Measurements from ENCODE around the gene ZNF138. TPM values are rescaled to one million over a fixed set of nuclear protein-coding genes. Genes with fewer than 3 reads are reported as not detected.

Gene ZNF138
- total and polyA plus RNA-seq, 4 donors = 2.1 to 18.6 (median 5.2) TPM

DNA sequence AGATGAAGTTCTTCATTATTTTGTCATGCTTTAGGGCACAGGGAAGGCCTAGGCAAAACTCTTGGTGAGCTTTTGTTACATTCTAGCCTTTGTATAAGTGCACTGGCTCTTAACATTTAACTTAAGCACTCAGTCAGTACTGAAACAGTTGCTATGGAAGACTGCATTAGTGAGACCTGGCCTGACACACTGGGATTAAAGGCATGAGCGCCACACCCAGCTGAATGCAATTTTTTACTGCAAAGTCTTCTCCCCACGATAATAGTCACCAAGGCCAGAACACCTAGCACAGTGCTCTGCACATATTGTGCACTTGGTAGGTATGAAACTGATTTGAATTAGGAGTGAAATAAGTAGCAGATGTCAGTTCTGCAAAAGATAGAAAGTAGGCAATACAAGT is 41.2 kb upstream of the ZNF138 start:
- H3K27me3 ChIP-seq (ENCODE audit: control insufficient read depth in 3 of 3, insufficient read depth in 3 of 3, low read length in 2 of 3) = no peaks in the 10 kb centered on the region
- DNase-seq (no peak), ATAC-seq (ENCODE audit: insufficient read depth, low FRiP score) (no peak)
- H3K27ac ChIP-seq (ENCODE audit: low read depth in 1 of 2, low read length in 1 of 2) = no peak overlapping the region
- peaks cover 0 to 4% (median 1%) of the 10 kb centered on the region in 4 donors for H3K9me3 ChIP-seq (ENCODE audit: control insufficient read depth in 4 of 4, insufficient read depth in 3 of 4, low read length in 3 of 4)
- no peak for TF ChIP-seq CTCF (IDR thresholded peaks at IDR 0.05; ENCODE audit: control extremely low read depth, extremely low read depth)
- H3K4me3 ChIP-seq = no peak overlapping the region
- no peaks in the 10 kb centered on the region for H3K4me1 ChIP-seq (ENCODE audit: control insufficient read depth in 5 of 5, insufficient read depth in 5 of 5, low read length in 5 of 5)
- H3K9ac ChIP-seq (ENCODE audit: insufficient read depth in 1 of 2, low read length in 2 of 2) = no peak overlapping the region
- WGBS, 2 donors = 84 to 89% methylated on average over 2 of the region's 2 CpGs
- H3K36me3 ChIP-seq (ENCODE audit: control insufficient read depth in 4 of 4, insufficient read depth in 4 of 4, low read length in 4 of 4) = no peaks in the 10 kb centered on the region

DNA sequence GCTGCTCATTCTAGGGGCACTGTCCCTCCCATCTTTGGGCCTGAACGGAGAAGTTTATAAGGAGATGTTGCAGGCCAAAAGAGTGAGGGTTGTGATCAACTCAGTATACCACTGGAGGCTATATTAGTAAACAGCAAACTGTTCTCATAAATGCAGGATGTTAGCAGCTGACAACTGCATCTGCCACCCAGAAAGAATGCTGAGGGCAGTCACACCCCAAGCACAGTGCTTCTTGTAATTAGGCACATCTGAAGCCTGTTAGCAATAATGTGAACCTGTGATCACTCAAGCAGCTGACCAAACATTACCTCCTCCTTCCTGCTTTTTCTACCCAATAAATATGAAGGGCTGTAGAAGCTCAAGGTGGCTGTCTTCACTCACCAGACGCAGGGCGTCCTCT is 38.4 kb upstream of the ZNF138 start:
- Histone ChIP-seq H3K4me3 (no peak overlapping the region), H3K9me3 (ENCODE audit: control insufficient read depth in 4 of 4, insufficient read depth in 3 of 4, low read length in 3 of 4) (peaks cover 0 to 3% (median 0%) of the 10 kb centered on the region in 4 donors), H3K27me3 (ENCODE audit: control insufficient read depth in 3 of 3, insufficient read depth in 3 of 3, low read length in 2 of 3) (no peaks in the 10 kb centered on the region), H3K27ac (ENCODE audit: low read depth in 1 of 2, low read length in 1 of 2) (no peak overlapping the region), H3K9ac (ENCODE audit: insufficient read depth in 1 of 2, low read length in 2 of 2) (no peak overlapping the region), H3K4me1 (ENCODE audit: control insufficient read depth in 5 of 5, insufficient read depth in 5 of 5, low read length in 5 of 5) (no peaks in the 10 kb centered on the region), H3K36me3 (ENCODE audit: control insufficient read depth in 4 of 4, insufficient read depth in 4 of 4, low read length in 4 of 4) (no peaks in the 10 kb centered on the region)
- no peak for DNase-seq
- no peak for ATAC-seq (ENCODE audit: insufficient read depth, low FRiP score)
- no peak for TF ChIP-seq CTCF (IDR thresholded peaks at IDR 0.05; ENCODE audit: control extremely low read depth, extremely low read depth)
- 86 to 88% methylated on average over 3 of the region's 3 CpGs for whole genome bisulfite sequencing, 2 donors

DNA sequence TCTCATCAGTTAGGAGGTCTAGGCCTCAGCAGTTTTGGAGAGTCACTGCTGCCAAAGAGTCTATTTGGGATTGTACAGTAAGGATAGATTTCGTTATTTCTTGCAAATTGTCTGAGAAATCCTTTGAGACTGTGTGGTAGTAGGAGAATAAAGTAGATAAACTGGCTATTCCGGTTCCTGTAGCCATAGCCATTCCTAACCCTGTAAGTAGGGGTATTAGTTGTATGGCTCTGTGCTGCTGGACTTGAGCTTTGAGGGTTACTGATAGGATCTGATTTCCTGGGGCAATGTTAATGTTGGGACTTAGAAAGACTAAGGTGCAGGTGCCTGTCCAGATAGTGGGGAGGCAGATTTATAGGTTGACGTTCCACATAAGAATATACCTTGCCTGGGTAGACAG is 36.1 kb upstream of the ZNF138 start:
- H3K27ac ChIP-seq (ENCODE audit: low read depth in 1 of 2, low read length in 1 of 2) = no peak overlapping the region
- ATAC-seq (ENCODE audit: insufficient read depth, low FRiP score) = no peak
- no peaks in the 10 kb centered on the region for H3K9me3 ChIP-seq (ENCODE audit: control insufficient read depth in 4 of 4, insufficient read depth in 3 of 4, low read length in 3 of 4)
- H3K9ac ChIP-seq (ENCODE audit: insufficient read depth in 1 of 2, low read length in 2 of 2) = no peak overlapping the region
- no peak overlapping the region for H3K4me3 ChIP-seq
- 71 to 77% methylated on average over 3 of the region's 3 CpGs for WGBS, 2 donors
- no peaks in the 10 kb centered on the region for H3K4me1 ChIP-seq (ENCODE audit: control insufficient read depth in 5 of 5, insufficient read depth in 5 of 5, low read length in 5 of 5)
- TF ChIP-seq CTCF (IDR thresholded peaks at IDR 0.05; ENCODE audit: control extremely low read depth, extremely low read depth) = no peak
- DNase-seq = peak in 1 of 3 donors; percentile 8
- H3K36me3 ChIP-seq (ENCODE audit: control insufficient read depth in 4 of 4, insufficient read depth in 4 of 4, low read length in 4 of 4) = no peaks in the 10 kb centered on the region
- no peaks in the 10 kb centered on the region for H3K27me3 ChIP-seq (ENCODE audit: control insufficient read depth in 3 of 3, insufficient read depth in 3 of 3, low read length in 2 of 3)

DNA sequence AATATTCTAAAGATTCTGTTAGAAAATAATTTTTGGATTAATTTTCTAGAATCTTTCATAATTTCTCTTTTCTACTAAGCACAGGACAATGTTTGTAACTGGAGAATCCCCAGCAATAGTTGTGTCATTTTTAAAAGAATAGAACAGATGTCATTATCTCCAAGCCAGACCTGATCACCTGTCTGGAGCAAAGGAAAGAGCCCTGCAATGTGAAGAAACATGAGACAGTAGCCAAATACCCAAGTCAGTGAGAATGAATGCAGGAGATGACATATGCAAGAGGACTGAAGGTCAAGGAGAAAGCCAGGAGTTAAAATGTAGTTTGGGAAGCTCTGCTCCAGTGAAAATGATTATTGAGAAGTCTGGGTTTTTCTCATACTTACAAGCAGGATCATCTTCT is 25.4 kb upstream of the ZNF138 start:
- Histone ChIP-seq H3K9ac (ENCODE audit: insufficient read depth in 1 of 2, low read length in 2 of 2) (no peak overlapping the region), H3K36me3 (ENCODE audit: control insufficient read depth in 4 of 4, insufficient read depth in 4 of 4, low read length in 4 of 4) (no peaks in the 10 kb centered on the region), H3K4me3 (no peak overlapping the region), H3K27me3 (ENCODE audit: control insufficient read depth in 3 of 3, insufficient read depth in 3 of 3, low read length in 2 of 3) (no peaks in the 10 kb centered on the region), H3K27ac (ENCODE audit: low read depth in 1 of 2, low read length in 1 of 2) (no peak overlapping the region), H3K4me1 (ENCODE audit: control insufficient read depth in 5 of 5, insufficient read depth in 5 of 5, low read length in 5 of 5) (no peaks in the 10 kb centered on the region), H3K9me3 (ENCODE audit: control insufficient read depth in 4 of 4, insufficient read depth in 3 of 4, low read length in 3 of 4) (peaks cover 0 to 2% (median 0%) of the 10 kb centered on the region in 4 donors)
- no peak for DNase-seq
- no peak for TF ChIP-seq CTCF (IDR thresholded peaks at IDR 0.05; ENCODE audit: control extremely low read depth, extremely low read depth)
- ATAC-seq (ENCODE audit: insufficient read depth, low FRiP score) = no peak
